CD4-positive, alpha-beta T cell treated with Interleukin-2 at 100 ng/mL for 4 hours (primary cell): Measurements from ENCODE around the gene KCNK17.
"Not testable (repeated sequence)": the region's sequence is repeated elsewhere in the genome, so short reads cannot be mapped to it uniquely, and the experiment has no call there.

Experiments used
- DNase-seq: peaks from one replicate; pipeline ENCODE4 v3.0.0-alpha.2; 2020; ENCODE audit warnings: low spot score

The KCNK17 gene

DNA sequence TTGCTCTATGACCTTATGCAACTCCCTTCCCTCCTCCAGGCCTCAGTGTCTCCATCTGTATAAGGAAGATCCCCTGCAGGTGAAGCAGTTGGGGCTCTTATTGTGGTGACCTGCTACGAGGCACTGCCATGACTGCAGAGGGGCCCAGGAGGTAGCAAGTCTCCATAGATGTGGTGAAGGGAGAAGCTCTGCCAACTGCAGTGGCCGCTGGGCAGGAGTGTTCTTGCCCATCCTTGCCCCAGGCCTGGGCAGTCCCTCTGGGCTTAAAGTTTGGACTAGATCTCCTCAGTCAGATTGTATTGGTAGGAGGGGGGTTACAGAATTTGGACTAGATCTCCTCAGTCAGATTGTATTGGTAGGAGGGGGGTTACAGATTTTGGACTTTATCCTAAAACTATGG lies 12.2 kb downstream of the KCNK17 start:
- DNase-seq: no peak

DNA sequence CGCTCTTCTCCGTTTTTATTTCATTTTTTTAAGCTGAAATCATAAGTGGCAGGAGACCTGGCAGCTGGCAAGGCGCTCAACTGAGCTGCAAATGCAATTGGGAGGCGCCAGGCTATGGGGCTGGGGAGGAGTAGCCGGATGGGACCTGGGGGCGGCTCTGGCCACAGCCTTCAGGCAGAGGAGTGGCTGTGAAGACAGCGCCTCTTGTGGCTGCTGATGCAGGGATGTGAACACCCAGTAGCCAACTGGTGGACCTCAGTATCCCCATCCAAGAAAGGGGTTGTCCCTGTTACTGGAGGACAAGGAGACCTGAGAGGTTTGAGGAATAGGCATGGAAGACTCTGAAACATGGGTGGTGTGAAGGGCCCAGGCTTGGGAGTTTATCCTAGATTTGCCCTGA lies 12.6 kb downstream of the KCNK17 start:
- DNase-seq: no peak

DNA sequence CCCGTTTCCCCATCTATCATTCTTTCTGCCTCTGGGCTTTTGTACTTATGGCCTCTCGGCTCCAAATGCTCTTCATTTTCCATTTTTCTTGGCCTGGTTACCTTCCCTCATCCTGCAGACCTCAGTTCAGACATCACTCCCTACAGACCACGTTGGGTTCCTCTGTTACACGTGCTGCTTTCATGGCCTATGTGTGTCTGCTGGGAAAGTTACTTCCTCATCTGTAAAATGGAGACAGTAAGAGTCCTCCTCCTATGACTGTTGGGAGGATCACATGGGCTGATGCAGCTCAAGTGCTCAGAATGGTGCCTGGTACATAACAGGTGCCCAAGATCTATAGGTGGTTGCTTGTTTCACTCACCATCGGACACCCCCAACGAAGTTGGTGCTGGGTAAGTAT lies 13.5 kb downstream of the KCNK17 start:
- no peak for DNase-seq

DNA sequence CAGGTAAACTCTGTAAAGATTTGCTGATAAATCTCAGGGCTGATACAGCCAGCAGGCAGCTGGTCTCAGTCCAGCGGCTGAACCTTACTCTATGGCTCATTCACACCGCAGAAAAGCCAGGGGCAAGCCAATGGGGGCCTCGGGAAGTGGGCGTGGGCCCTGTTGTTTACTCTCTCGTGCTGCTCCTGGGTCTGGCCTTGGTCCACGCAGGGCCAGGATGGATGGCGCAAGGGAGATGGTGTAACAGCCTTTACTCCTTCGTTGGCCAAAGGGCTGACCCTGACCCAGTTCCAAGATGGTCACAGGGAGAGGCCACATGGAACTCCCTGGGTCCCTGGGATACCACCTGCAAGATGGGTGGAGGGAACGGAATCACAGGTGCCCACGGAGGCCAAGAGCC lies 16.2 kb downstream of the KCNK17 start:
- DNase-seq: no peak

DNA sequence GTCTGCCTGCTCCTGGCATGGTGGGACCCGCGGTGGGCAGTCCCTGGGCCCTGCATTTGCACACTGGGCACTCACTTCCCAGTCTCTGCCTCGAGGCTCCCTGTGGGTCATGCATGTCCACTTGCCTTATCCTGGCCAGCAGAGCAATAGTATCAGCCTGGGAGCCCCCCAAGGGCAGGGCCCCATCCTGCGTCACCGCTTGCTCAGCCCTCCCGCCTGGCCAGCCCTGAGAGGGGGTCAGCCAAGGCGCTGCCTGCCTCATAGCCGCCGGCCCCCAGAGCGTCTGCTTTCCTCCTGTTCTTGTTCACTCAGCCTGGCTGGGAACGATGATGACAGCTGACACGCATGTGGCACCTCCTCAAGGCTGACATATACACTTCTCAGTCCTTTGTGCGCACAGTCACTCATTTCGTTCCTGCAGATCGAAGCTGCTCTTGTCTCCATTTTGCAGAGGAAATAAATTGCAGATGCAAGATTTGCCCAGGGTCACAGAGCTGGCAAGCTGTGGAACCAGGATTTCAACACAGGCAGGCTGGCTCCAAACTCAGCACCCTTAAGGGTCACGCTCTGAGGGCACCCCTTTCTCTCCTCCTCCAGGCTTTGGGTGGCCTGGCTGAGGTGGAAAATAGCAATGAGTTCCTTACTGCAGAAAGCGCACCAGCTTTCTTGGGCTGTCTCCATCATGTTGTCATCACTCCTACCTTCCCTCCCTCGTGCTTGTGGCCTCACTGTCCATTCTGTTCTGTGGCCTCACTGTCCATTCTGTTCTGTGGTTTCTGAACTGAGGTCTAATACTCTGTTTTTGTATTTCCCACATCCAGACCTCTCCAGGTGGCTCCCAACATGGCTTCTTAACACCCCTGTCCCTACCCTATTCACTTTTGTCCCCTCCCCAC lies 17.2 kb downstream of the KCNK17 start:
- DNase-seq: no peak

DNA sequence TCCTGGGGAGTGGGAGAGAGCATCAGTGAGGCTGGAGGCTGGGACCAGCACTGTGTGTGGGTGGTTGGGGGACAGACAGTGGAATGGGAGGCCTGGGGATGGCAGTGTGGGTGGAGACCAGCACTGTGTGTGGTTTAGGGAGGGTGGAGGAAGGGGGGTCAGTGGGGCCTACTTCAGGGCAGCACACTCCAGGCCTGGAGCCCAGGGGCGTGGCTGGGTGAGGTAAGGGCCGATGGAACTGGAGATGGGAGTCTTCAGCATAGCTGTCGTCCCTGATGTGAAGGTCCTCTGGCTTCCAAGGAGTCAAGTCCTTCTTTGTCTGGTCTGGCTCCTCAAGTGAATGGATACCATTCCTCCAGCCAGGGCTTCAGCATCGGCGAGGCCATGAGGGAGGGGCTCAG lies 18.6 kb downstream of the KCNK17 start:
- DNase-seq: no peak

DNA sequence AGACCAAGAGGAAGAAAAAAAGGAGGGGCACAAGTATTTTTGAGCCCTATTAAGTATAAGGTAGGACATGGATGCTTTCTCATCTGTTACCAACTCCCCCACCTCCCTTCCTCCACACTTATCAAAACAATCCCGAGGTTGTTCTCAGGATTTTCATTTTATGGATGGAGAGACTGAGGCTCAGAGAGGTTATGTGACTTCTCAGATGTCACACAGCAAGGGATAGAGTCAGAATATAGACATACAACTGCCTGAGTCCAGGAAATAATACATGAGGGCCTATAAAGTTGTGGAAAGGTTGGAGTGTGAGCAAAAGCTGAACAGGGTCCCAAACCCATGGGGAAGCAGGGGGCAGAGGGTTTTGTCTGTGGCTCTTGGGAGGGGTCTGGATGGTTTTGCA lies 19.3 kb downstream of the KCNK17 start:
- no peak for DNase-seq

DNA sequence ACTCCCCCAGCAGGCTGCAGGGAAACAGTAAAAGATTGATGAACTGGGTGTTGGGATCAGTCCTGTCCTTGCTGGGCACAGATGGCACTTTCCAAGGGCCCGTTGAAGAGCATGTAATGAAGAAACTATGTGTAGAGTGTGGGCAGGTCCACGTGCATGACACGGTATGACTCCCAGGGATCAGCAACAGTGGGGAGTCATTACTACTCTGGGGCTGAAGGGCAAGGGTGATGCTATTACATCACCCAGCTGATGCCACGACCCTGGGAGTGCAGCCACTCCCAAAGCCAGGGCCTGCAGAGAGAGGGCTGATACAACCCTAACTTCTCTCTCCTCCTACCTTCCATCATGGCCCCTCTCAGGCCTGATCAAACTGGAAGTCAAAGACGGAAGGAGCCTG lies 20.1 kb downstream of the KCNK17 start:
- DNase-seq: no peak

DNA sequence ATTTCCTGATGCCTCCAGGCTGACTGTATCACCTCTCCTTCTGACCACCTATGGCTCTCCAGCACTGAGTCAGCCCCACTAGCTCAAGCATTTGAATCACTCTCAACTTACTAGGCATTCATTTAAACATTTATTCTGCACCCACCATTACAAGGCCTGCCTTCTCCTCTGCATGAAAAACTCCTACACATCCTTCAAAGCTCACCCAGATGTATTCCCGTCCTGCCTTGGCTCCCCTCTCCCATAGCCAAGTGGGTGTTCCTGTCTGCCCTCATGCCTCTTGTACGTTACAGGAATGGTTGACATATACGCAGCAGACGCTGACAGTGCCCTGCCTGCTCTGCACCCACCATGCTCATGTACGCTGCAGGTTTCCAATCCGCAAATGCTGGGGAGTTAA lies 21.6 kb downstream of the KCNK17 start:
- no peak for DNase-seq

DNA sequence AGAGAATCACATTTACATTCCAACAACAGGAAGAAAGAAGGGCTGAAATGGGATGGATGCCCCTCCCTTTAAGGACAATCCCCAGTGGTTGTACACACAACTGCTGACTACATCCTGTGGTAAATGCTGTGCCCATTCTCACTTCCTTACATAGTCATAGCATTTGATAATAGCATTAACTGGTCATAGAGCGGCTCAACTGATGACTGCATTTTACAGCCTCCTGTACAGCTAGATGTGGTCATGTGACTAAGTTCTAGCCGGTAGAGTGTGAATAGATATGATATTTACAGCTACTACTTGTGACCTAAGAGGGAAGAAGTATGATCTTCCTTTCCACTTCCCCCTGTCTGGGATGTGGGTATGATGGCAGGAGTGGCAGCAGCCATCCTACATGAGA lies 24.7 kb downstream of the KCNK17 start:
- DNase-seq: no peak

DNA sequence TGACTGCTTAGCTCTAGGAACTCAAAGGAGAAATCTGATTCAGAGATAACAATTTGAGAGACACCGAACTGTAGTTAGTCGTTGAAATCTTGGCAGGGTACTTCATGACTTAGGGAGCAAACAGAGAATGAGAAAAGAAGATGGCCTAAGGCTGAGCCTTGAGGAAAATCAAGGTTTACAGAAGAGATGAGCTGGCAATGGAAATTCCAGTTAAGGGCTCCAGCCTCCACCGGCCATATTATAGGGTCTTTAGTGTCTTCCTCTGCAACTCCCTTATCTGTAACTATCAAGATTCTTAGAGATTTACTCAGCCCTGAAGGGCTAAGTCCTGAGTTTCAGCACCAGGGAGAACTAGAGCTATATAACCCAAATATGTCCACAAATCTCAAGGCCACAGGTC lies 26.6 kb downstream of the KCNK17 start:
- no peak for DNase-seq

DNA sequence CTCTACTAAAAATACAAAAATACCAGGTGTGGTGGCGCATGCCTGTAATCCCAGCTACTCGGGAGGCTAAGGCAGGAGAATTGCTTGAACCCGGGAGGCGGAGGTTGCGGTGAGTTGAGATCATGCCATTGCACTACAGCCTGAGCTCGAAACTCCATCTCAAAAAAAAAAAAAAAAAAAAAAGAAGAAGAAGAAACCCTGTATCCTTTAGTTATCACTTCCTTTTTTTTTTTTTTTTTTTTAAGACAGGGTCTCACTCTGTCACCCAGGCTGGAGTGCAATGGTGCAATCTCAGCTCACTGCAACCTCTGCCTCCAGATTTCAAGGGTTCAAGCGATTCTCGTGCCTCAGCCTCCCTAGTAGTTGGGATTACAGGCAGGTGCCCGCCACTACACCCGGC lies 27.6 kb downstream of the KCNK17 start:
- not testable (repeated sequence) for DNase-seq

DNA sequence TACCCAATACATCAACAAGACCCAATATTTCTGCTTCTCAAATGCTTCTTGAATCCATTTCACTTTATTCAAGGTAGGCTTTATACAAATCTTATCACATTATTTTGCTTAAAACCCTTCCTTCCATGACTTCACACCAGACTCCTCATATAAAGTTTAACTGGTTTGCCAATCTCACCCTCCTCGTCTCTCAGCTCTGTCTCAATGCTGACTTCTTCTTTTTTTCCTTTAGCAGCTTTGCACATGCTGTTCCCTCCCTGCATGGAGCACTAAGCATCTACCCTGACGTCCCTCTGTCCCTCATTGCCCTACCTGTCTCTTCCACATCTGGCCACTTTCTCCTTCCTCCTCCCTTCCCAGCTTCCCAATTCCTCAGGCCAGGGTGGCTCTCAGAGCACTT lies 31.4 kb downstream of the KCNK17 start:
- DNase-seq: no peak

DNA sequence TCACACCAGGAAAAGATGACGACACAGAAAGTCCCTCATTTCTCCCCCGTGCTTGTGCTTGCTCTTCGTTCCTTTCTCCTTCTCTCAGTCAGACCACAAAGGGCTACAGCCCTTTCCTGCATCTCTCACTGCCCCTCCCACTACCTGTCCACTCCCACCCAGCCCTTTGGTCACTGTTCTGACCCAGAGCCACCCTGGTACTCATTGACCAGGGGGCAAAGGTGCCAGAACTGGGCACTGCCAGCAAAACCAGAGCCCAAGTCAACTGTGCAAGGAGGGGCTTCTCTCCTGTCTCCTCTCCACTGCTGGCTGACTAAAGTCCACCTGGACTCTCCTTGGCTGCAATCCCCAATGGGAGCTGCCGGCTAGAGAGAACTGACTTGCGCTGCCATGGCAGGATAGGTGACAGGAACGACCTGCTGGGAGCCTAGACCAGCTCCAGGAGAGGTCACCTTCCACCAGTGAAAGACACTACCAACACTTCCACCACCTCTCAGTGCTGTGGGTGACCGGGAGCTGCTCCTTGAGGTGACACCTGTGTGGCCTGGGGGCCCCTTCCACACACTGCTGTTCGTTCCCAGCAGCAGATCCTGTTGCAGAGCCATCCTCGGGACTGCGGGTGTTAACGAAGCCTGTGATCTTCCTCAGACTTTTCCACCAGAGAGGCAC lies 32.8 kb downstream of the KCNK17 start:
- DNase-seq: no peak

DNA sequence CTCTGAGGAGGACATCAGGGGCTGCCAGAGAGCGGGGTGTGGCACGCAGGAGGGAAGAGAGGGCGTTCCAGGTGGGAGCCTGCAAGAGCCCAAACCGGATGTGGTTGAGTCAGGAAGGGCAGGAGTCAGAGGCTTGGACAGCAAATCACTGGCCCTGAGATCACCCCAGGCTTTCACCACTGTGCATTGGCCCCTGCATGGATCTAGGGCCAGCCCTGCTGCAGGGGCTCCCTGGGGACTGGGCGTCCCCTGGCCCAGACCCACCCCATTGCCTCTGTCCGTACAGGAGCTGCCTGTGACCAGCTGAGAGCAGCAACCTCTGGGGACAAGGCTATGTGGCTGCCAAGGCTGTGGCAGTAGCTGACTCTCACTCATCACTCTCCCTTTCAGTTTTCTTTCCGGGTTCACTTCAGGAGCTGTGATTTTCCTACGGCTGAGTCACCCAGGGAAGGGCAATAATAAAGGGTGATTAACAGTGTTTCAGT lies 33.9 kb downstream of the KCNK17 start:
- no peak for DNase-seq

DNA sequence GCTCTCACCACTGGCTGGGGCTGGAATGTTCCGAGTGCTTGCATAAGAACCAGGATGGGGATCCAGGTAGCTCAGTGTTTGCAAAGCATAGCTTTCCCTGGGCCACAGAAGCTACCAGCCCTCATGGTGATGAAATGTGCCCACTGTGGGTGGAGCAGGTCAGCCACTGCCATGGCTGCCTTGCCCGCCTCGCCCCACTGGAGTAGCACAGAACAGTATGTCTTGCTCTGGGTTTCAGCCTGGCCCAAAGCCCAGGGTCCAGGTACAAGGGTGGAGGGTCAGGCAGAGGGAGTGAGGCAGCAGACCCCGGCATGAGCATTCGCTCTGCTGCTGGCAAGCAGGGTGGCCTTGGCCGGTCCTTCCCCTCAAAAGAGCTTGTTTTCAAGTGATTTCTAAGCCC lies 34.7 kb downstream of the KCNK17 start:
- no peak for DNase-seq

DNA sequence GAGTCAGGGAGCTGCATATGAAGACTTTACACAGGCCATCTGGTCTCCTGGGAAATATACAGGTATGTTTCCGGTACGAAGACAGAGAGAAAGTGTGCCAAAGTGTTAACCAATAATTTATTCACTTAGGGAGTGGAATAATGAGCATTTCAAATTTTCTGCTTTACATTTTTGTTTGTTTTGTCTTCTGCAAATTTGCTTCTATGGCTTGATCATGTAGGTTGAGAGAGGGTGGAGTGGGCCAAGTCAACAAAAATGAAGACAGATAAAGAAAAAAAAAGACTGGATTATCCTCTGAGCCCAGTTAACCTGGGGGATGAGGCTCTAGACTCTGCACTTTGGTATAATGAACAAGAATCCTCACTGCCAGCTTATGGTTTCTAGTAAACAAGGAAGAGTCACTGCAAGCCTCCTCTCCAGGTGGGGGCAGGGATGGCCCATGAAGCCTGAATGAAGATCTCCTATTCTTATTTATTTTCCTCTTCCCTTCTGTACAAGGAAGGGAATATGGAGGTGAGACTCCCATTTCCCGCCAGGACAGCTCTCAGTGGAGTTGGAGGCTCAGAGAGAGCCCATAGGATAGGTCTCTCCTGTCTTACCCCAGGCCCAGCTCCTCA lies 37.7 kb downstream of the KCNK17 start:
- no peak for DNase-seq

DNA sequence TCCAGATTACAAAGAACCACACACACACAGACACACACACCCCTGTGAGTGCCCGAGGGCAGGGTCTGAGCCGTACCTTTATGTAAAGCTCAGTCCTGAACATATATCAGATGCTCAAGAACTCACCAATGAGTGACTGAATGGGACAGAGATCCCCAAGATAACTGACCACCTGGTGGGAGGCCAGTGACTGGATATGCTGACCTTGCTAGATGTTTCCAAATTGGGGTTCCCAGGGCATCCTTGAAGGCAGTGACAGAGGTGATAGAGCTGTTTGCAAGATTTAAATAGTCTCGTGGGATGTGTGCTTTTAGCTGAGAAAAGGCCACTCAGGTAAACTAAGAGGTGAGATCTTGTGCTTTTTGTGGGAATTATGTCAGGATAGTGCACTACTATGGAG lies 39.3 kb downstream of the KCNK17 start:
- no peak for DNase-seq

DNA sequence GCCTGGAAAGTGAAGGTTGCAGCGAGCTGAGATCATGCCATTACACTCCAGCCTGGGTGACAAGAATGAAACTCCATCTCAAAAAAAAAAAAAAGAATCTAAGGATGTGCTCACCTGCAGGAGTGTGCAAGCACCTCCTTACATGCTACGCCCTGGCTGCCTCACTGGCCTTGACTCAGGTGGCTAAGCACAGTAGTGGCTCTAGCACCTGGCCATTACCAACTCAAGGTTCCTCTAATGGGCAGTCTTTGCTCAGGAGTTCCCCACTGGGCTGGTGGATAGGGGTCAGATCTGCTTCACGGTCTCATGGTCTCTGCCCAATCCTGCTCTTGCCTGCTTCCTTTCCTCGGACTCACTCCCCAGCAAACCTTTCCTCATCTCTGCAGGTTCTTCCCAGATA lies 39.7 kb downstream of the KCNK17 start:
- DNase-seq: no peak

DNA sequence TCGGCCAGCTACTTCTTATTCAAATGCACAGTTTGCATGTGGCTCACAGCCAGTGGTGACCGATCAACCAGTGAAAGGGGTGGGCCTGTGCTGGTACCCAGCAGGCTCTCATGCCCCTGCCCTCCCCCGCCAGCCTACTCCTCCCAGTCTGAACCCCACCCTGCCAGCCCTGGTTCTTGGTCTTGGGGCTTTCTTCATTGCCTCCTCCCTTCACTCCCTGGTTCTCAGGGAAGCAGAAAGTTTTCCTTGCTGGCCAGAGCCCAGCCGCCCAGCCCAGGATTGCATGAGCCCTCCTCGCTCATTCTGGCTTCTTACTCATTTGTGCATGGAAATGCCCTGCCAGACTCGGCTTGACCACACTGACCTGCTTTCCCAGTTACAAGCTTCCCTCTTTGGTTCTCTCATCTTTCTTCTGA lies 40.8 kb downstream of the KCNK17 start:
- no peak for DNase-seq

DNA sequence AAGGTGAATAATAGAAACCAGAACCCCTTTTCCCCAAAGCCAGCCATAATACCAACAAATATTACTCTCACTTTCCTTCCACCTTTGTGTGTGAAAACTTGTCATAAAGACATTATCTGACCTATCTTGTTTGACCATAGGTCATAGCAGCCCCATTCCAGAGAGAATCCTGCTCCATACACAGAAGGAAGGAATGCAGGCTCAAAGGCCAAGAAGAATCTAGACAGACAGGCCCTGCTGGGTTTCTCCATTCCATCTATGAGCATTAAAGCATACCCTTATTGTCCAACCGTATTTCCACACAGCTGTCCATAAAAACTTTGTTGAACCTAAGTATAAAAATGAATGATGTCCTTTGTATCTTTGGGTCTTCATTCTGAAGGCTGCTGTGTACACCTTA lies 44.3 kb downstream of the KCNK17 start:
- no peak for DNase-seq

DNA sequence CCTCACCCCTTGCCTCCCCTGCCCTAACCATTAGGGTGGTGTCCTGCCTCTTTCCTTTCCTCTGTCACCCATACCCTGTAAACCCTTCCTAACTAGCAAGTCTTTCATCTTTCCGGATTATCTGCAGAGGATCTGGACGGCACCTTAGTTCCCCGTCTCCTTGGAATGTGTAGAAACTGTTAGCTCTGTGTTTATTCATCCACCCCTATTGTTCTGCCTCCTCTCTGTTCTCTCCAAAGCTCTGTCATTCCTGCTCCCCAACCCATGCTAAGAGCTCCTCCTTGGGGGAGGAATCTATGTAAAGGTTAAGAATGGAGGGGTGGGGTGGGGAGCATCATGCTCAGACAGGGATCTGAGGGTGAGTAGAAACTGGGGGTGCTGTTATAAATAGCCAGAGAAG lies 45.5 kb downstream of the KCNK17 start:
- no peak for DNase-seq

DNA sequence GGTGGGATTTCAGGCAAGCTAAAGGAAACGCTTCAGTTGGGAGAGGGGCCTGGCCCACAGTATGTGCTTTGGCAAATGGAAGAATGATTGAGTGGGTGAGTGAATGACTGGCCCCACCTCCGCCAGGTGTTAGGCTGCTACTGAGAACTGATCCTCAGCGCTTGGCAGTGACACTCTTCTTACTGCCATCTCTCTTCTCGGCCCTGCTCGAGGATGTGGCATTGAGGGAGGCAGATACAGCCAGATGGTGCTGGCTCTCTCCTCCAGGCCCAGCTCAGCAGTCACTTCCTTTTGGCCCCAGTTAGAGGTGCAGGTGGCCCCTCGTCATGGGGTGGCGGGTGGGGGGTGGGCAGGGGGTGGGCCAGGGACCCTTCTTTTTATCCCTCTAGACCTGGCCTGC lies 46.0 kb downstream of the KCNK17 start:
- no peak for DNase-seq
